GM20000 (cell line): ENCODE measurements around the gene ZDHHC7.

Experiments
- DNase-seq: peaks from one replicate; pipeline ENCODE4 v3.0.0; 2012; ENCODE audit warnings: low spot score
- TF ChIP-seq, protein P1 (sequence below): IDR thresholded peaks from 2 replicates; pipeline ENCODE4 v1.5.1; 2012; ENCODE audit warnings: mild to moderate bottlenecking, control low read depth; ENCODE audit errors: extremely low read depth, missing control alignments

Gene ZDHHC7

GRCh38 chr16:84924331-84925091 lies 86.8 kb downstream of the ZDHHC7 start:
- DNase-seq: no peak
- TF ChIP-seq, protein P1, sequence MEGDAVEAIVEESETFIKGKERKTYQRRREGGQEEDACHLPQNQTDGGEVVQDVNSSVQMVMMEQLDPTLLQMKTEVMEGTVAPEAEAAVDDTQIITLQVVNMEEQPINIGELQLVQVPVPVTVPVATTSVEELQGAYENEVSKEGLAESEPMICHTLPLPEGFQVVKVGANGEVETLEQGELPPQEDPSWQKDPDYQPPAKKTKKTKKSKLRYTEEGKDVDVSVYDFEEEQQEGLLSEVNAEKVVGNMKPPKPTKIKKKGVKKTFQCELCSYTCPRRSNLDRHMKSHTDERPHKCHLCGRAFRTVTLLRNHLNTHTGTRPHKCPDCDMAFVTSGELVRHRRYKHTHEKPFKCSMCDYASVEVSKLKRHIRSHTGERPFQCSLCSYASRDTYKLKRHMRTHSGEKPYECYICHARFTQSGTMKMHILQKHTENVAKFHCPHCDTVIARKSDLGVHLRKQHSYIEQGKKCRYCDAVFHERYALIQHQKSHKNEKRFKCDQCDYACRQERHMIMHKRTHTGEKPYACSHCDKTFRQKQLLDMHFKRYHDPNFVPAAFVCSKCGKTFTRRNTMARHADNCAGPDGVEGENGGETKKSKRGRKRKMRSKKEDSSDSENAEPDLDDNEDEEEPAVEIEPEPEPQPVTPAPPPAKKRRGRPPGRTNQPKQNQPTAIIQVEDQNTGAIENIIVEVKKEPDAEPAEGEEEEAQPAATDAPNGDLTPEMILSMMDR: no peak
